Measurements from ENCODE around the gene OR52B6.
"Not testable (repeated sequence)": the region's sequence is repeated elsewhere in the genome, so short reads cannot be mapped to it uniquely, and the experiment has no call there.

OR52B6 gene

GRCh38 chr11:5577101-5577500, 3.6 kb upstream of the OR52B6 start (continued):
- no peak for TF ChIP-seq TCF7L2 (IDR thresholded peaks at IDR 0.05; ENCODE audit: borderline replicate concordance, low read depth, low read length)

GRCh38 chr11:5581014-5581413, 337 bp downstream of the OR52B6 start:
- Histone ChIP-seq H3K9me3 (ENCODE audit: control insufficient read depth, insufficient read depth, low read depth, low read length) (no peaks in the 10 kb centered on the region), H3K36me3 (ENCODE audit: control insufficient read depth in 2 of 2, insufficient read depth in 1 of 2, low read length in 2 of 2) (no peaks in the 10 kb centered on the region), H3K4me3 (ENCODE audit: low read depth, low read length) (no peak overlapping the region), H3K4me1 (ENCODE audit: control insufficient read depth, insufficient read depth, low read length) (no peaks in the 10 kb centered on the region), H3K27ac (ENCODE audit: extremely low read depth, low read depth, low read length) (no peak overlapping the region)
- CTCF ChIA-PET, result no interaction called here
- no peak for TF ChIP-seq ZNF16 (tag by site-specific recombination; IDR thresholded peaks at IDR 0.05; ENCODE audit: low read depth)
- TF ChIP-seq BCL11A (tag by site-specific recombination; IDR thresholded peaks at IDR 0.05; ENCODE audit: low read depth), result no peak
- no peak for TF ChIP-seq ZNF658 (tag by site-specific recombination; IDR thresholded peaks at IDR 0.05)
- TF ChIP-seq, protein P1, sequence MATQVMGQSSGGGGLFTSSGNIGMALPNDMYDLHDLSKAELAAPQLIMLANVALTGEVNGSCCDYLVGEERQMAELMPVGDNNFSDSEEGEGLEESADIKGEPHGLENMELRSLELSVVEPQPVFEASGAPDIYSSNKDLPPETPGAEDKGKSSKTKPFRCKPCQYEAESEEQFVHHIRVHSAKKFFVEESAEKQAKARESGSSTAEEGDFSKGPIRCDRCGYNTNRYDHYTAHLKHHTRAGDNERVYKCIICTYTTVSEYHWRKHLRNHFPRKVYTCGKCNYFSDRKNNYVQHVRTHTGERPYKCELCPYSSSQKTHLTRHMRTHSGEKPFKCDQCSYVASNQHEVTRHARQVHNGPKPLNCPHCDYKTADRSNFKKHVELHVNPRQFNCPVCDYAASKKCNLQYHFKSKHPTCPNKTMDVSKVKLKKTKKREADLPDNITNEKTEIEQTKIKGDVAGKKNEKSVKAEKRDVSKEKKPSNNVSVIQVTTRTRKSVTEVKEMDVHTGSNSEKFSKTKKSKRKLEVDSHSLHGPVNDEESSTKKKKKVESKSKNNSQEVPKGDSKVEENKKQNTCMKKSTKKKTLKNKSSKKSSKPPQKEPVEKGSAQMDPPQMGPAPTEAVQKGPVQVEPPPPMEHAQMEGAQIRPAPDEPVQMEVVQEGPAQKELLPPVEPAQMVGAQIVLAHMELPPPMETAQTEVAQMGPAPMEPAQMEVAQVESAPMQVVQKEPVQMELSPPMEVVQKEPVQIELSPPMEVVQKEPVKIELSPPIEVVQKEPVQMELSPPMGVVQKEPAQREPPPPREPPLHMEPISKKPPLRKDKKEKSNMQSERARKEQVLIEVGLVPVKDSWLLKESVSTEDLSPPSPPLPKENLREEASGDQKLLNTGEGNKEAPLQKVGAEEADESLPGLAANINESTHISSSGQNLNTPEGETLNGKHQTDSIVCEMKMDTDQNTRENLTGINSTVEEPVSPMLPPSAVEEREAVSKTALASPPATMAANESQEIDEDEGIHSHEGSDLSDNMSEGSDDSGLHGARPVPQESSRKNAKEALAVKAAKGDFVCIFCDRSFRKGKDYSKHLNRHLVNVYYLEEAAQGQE (tag by site-specific recombination; IDR thresholded peaks at IDR 0.05), result no peak
- POLR2A ChIA-PET, result no interaction called here

DNA sequence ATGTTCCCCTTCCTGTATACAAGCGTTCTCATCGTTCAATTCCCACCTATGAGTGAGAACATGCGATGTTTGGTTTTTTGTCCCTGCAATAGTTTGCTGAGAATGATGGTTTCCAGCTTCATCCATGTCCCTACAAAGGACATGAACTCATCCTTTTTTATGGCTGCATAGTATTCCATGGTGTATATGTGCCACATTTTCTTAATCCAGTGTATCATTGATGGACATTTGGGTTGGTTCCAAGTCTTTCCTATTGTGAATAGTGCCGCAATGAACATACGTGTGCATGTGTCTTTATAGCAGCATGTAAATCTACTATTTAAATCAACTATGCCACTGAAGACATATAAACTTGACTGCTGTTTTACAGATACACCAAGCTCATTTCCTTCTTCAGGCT, 3.8 kb downstream of the OR52B6 start:
- H3K4me1 ChIP-seq (ENCODE audit: control insufficient read depth, insufficient read depth, low read length); H3K27ac ChIP-seq (ENCODE audit: extremely low read depth, low read depth, low read length); CTCF ChIA-PET; H3K9me3 ChIP-seq (ENCODE audit: control insufficient read depth, insufficient read depth, low read depth, low read length); POLR2A ChIA-PET; H3K36me3 ChIP-seq (ENCODE audit: control insufficient read depth in 2 of 2, insufficient read depth in 1 of 2, low read length in 2 of 2); H3K4me3 ChIP-seq (ENCODE audit: low read depth, low read length): not testable (repeated sequence)

DNA sequence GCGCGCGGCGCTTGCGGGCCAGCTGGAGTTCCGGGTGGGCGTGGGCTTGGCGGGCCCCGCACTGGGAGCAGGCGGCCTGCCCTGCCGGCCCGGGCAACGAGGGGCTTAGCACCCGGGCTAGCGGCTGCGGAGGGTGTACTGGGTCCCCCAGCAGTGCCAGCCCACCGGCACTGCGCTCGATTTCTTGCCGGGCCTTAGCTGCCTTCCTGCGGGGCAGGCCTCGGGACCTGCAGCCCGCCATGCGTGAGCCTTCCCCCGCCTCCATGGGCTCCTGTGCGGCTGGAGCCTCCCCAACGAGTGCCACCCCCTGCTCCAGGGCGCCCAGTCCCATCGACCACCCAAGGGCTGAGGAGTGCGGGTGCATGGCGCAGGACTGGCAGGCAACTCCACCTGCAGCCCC, 9.2 kb downstream of the OR52B6 start:
- H3K4me3 ChIP-seq (ENCODE audit: low read depth, low read length); H3K4me1 ChIP-seq (ENCODE audit: control insufficient read depth, insufficient read depth, low read length); H3K27ac ChIP-seq (ENCODE audit: extremely low read depth, low read depth, low read length); H3K9me3 ChIP-seq (ENCODE audit: control insufficient read depth, insufficient read depth, low read depth, low read length); CTCF ChIA-PET; POLR2A ChIA-PET; H3K36me3 ChIP-seq (ENCODE audit: control insufficient read depth in 2 of 2, insufficient read depth in 1 of 2, low read length in 2 of 2): not testable (repeated sequence)

GRCh38 chr11:5591613-5592012, 10.9 kb downstream of the OR52B6 start:
- CTCF ChIA-PET, result interaction anchor here (0.6 kb wide), 1 partner anchor 115 kb away, joined by 6 read pairs; no protein-coding TSS in a partner anchor
- no peak overlapping the region for H3K4me3 ChIP-seq (ENCODE audit: low read depth, low read length)
- POLR2A ChIA-PET, result no interaction called here
- no peaks in the 10 kb centered on the region for H3K9me3 ChIP-seq (ENCODE audit: control insufficient read depth, insufficient read depth, low read depth, low read length)
- H3K36me3 ChIP-seq (ENCODE audit: control insufficient read depth in 2 of 2, insufficient read depth in 1 of 2, low read length in 2 of 2), result no peaks in the 10 kb centered on the region
- no peaks in the 10 kb centered on the region for H3K4me1 ChIP-seq (ENCODE audit: control insufficient read depth, insufficient read depth, low read length)
- H3K27ac ChIP-seq (ENCODE audit: extremely low read depth, low read depth, low read length), result no peak overlapping the region
- no peak for TF ChIP-seq ZNF548 (tag by site-specific recombination; IDR thresholded peaks at IDR 0.05)
- no peak for TF ChIP-seq YY2 (tag by site-specific recombination; IDR thresholded peaks at IDR 0.05)
- TF ChIP-seq PRDM1 (tag by site-specific recombination; IDR thresholded peaks at IDR 0.05), result no peak
- no peak for TF ChIP-seq BCL11B (tag by site-specific recombination; IDR thresholded peaks at IDR 0.05; ENCODE audit: low read depth)
- TF ChIP-seq ZNF175 (tag by site-specific recombination; IDR thresholded peaks at IDR 0.05), result no peak
- no peak for TF ChIP-seq ZNF121 (tag by site-specific recombination; IDR thresholded peaks at IDR 0.05)
- no peak for TF ChIP-seq ZNF660 (tag by site-specific recombination; IDR thresholded peaks at IDR 0.05)
- TF ChIP-seq ZBTB10 (tag by site-specific recombination; IDR thresholded peaks at IDR 0.05), result no peak
- no peak for TF ChIP-seq ZBTB21 (tag by site-specific recombination; IDR thresholded peaks at IDR 0.05)
- no peak for TF ChIP-seq MEIS1 (CRISPR knock-in tag; IDR thresholded peaks at IDR 0.05; ENCODE audit: borderline replicate concordance)
- no peak for TF ChIP-seq ZNF24 (tag by site-specific recombination; IDR thresholded peaks at IDR 0.05)
- no peak for TF ChIP-seq ZBTB44 (tag by site-specific recombination; IDR thresholded peaks at IDR 0.05)
